Ascending aorta (tissue), 2 donors: Measurements from ENCODE around the gene CCBE1. TPM values are rescaled to one million over a fixed set of nuclear protein-coding genes. Genes with fewer than 3 reads are reported as not detected.

Experiments used
- DNase-seq, 2 donors: peaks; one replicate each; pipeline ENCODE4 v3.0.0-alpha.2; 2019; ENCODE audit warnings: low spot score in 2 of 2
- H3K27ac ChIP-seq, 2 donors: fragments of 200-600 bp; sonication (generic); one replicate each; pipeline ENCODE4 v1.5.1; 2016 to 2017; ENCODE audit warnings: mild to moderate bottlenecking in 1 of 2
- H3K27me3 ChIP-seq: fragments of 200-600 bp; sonication (generic); one replicate; pipeline ENCODE4 v1.5.1; 2017
- H3K36me3 ChIP-seq, 2 donors: fragments of 200-600 bp; sonication (generic); one replicate each; pipeline ENCODE4 v1.5.1; 2016
- H3K4me1 ChIP-seq, 2 donors: fragments of 200-600 bp; sonication (generic); one replicate each; pipeline ENCODE4 v1.5.1; 2016 to 2017; ENCODE audit warnings: mild to moderate bottlenecking in 1 of 2
- H3K4me3 ChIP-seq, 2 donors: fragments of 200-600 bp; sonication (generic); one replicate each; pipeline ENCODE4 v1.5.1; 2016 to 2017; ENCODE audit warnings: mild to moderate bottlenecking in 1 of 2
- H3K9me3 ChIP-seq, 2 donors: fragments of 200-600 bp; sonication (generic); one replicate each; pipeline ENCODE4 v1.5.1; 2016
- intact Hi-C: fragments of 100-400 bp; cut with DNase I; formaldehyde crosslinking; loops from one replicate; pipeline ENCODE4 v1.15.1; 2023
- total RNA-seq: library from RNA; depleted of rRNA; stranded (reverse); fragments of >200 nt; gene quantifications from one replicate; pipeline ENCODE4 v1.1.0, GENCODE V29; 2016
- TF ChIP-seq, protein P1 (sequence below), 3 experiments: fragments of 200-600 bp in 2 of 3; fragments of 450-650 bp in 1 of 3; sonication (generic) in 2 of 3; IDR thresholded peaks; one replicate each; pipeline ENCODE4 v1.5.1; 2016 to 2019; ENCODE audit warnings: antibody characterized with exemption in 3 of 3, mild to moderate bottlenecking in 1 of 3, moderate library complexity in 1 of 3

CCBE1 gene
- total RNA-seq, 1 donor from 2014 or later: 0.32 TPM

DNA sequence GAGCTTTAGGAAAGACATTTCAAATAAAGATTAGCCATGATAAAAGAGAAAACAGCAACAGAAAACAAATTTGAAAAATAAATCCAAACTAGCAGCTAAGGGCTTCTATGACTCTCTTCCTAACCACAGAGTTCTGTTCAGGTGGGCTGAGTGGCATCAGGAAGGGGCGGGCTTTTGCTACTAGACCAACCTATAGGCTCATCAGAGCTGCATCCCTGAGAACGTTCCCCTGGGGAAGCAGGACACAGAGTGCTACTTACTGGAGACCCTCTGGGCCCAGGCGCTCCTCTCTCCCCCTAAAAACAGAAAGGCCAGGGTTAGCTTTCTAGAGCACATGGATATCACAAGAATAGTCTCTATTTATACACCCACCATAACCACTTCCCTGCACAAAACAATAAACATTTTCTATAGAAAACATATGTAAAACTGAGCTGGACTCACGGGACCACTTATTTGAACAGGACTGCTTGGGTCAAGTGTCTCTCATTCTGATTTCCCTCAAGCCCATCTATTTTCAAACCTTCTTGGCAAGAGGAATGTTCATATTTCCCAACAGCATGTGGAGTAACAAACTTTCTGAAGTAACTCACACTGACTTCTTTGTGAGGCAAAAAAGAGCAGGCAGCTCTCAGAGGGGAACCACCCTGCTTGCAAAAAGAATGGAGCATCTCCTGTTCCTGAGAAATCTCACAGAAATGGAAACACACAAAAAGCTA lies 259.2 kb downstream of the CCBE1 start:
- no peak overlapping the region for H3K27ac ChIP-seq
- no peak for DNase-seq
- TF ChIP-seq, protein P1, sequence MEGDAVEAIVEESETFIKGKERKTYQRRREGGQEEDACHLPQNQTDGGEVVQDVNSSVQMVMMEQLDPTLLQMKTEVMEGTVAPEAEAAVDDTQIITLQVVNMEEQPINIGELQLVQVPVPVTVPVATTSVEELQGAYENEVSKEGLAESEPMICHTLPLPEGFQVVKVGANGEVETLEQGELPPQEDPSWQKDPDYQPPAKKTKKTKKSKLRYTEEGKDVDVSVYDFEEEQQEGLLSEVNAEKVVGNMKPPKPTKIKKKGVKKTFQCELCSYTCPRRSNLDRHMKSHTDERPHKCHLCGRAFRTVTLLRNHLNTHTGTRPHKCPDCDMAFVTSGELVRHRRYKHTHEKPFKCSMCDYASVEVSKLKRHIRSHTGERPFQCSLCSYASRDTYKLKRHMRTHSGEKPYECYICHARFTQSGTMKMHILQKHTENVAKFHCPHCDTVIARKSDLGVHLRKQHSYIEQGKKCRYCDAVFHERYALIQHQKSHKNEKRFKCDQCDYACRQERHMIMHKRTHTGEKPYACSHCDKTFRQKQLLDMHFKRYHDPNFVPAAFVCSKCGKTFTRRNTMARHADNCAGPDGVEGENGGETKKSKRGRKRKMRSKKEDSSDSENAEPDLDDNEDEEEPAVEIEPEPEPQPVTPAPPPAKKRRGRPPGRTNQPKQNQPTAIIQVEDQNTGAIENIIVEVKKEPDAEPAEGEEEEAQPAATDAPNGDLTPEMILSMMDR (IDR thresholded peaks at IDR 0.05): no peak
- no peaks in the 10 kb centered on the region for H3K9me3 ChIP-seq
- H3K4me3 ChIP-seq: no peak overlapping the region
- H3K4me1 ChIP-seq: no peaks in the 10 kb centered on the region
- H3K36me3 ChIP-seq: no peaks in the 10 kb centered on the region
- intact Hi-C loops: no loop called here
- no peaks in the 10 kb centered on the region for H3K27me3 ChIP-seq

DNA sequence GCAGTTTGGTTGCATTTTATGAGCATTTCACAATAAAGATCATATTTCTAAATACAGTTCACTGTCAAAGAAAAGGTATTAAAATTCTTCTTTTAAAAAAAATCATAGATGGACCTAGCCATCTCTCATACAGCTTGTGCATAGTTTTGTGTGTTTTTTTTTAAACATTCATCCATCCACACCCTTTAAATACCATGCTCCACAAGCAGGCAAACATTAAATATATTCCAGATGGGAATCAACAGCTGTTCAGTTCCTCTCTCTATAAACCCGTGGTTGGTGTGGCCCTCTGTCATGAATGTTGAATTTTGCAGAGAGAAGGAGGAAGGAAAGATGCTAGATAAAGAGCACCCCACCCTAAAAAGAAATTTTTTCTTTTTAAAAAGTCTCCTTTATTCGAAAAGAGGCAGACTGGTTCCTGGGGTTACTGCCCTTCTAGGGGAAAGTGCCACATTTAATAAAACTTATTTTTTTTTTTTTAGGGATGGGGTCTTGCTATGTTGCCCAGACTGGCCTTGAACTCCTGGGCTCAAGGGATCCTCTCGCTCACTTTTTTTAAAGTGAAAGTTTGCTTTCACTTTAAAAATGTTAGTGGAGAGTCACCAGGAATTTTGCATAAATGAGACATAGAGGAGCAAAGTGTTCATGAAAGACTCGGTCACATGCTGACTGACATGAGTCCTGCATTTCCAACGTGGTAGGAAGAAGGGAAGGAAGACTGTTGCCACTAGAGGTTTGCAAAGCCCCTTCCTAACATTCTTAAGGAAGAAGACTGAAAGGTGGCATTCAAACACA lies 264.2 kb downstream of the CCBE1 start:
- Histone ChIP-seq H3K4me3 (no peak overlapping the region), H3K9me3 (no peaks in the 10 kb centered on the region), H3K27ac (no peak overlapping the region), H3K4me1 (no peaks in the 10 kb centered on the region), H3K36me3 (no peaks in the 10 kb centered on the region), H3K27me3 (no peaks in the 10 kb centered on the region)
- DNase-seq: no peak
- TF ChIP-seq, protein P1 (IDR thresholded peaks at IDR 0.05): no peak
- intact Hi-C loops: no loop called here

DNA sequence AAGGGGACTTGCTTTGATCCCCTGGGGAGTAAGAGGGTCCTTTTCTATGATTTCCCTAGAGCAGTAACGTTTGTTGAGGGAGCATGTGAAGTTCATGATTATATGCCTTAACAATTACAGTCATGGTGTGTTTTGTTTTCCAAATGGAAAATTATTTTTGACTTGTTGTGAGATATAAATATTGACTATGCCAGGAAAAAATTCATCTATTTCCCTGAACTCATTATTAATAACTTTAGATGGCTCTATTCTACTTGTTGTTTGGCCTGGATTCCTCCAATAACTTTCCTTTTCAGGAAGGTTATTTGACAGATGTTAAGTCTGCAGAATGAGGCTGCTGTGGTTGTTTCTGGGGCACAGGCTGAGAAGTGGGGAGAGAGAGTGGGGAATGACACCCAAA lies 266.1 kb downstream of the CCBE1 start:
- intact Hi-C loops: no loop called here
- no peak overlapping the region for H3K27ac ChIP-seq
- TF ChIP-seq, protein P1 (IDR thresholded peaks at IDR 0.05): no peak
- no peak for DNase-seq
- H3K4me1 ChIP-seq: no peaks in the 10 kb centered on the region
- H3K4me3 ChIP-seq: no peak overlapping the region
- no peaks in the 10 kb centered on the region for H3K9me3 ChIP-seq
- no peaks in the 10 kb centered on the region for H3K27me3 ChIP-seq
- no peaks in the 10 kb centered on the region for H3K36me3 ChIP-seq

DNA sequence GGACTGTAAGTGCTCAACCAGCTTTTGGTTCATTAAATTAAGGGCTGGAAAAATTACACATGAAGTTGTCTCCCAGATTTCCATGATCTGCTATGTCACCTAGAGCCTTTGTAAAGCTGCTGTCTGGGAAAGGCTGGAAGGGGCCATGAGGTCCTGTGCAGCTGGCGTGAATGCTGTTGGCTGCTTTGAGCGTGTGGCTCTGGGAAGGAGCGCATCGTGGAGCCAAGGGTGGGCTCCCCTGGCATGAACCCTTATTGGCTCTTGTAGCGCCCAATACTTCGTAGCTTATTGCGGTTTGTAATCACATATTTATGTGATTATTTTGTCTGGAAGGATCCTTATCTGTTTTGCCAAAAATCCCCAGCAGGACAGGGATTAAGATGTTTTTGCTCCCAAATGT lies 267.6 kb downstream of the CCBE1 start:
- H3K27me3 ChIP-seq: no peaks in the 10 kb centered on the region
- no peak overlapping the region for H3K4me3 ChIP-seq
- H3K9me3 ChIP-seq: no peaks in the 10 kb centered on the region
- H3K36me3 ChIP-seq: no peaks in the 10 kb centered on the region
- TF ChIP-seq, protein P1 (IDR thresholded peaks at IDR 0.05): no peak
- no peak overlapping the region for H3K27ac ChIP-seq
- H3K4me1 ChIP-seq: no peaks in the 10 kb centered on the region
- DNase-seq: no peak
- intact Hi-C loops: no loop called here

DNA sequence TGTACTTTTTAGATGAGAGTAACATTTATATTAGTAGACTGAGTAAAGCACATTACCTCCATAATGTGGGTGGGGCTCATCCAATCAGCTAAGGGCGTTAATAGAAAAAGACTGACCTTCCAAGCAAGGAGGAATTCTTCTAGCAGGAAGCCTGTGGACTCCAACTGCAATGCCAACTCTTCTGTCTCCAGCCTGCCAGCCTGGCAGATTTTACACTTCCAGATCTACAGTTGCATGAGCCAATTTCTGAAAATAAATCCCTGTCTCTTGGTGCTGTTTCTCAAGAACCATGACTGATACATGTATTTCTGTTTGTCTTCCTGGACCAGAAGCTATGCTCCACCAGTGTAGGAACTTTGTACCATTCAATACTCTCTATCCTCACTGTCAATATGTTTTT lies 269.2 kb downstream of the CCBE1 start:
- TF ChIP-seq, protein P1 (IDR thresholded peaks at IDR 0.05): no peak
- Histone ChIP-seq H3K9me3 (no peaks in the 10 kb centered on the region), H3K27ac (no peak overlapping the region), H3K4me1 (no peaks in the 10 kb centered on the region), H3K4me3 (no peak overlapping the region), H3K27me3 (no peaks in the 10 kb centered on the region), H3K36me3 (no peaks in the 10 kb centered on the region)
- DNase-seq: no peak
- intact Hi-C loops: no loop called here
